ENCODE data around the gene DPPA4. TPM values are rescaled to one million over a fixed set of nuclear protein-coding genes. Genes with fewer than 3 reads are reported as not detected.
A peak's percentile ranks its signal among the peaks of the same experiment; 100 is the strongest.

The DPPA4 gene
- total RNA-seq, 1 donor from 2014 or later, result not detected

DNA sequence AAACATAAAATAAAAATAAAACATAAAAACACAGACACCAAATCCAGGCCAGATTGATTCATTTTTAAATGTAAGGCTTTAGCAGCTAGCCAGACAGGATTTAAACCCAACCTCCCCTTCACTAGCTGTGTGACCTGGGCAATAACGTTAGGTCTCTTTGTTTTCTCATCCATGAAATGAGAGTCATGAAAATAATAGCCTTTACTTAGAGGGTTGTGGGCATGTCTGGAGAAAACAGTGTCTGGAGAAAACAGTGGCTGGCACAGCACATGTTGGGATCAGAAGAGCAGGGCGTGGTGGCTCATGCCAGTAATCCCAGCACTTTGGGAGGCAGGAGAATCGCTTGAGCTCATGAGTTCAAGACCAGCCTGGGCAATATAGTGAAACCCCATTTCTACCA lies 1.9 kb upstream of the DPPA4 start:
- TF ChIP-seq, protein P1, sequence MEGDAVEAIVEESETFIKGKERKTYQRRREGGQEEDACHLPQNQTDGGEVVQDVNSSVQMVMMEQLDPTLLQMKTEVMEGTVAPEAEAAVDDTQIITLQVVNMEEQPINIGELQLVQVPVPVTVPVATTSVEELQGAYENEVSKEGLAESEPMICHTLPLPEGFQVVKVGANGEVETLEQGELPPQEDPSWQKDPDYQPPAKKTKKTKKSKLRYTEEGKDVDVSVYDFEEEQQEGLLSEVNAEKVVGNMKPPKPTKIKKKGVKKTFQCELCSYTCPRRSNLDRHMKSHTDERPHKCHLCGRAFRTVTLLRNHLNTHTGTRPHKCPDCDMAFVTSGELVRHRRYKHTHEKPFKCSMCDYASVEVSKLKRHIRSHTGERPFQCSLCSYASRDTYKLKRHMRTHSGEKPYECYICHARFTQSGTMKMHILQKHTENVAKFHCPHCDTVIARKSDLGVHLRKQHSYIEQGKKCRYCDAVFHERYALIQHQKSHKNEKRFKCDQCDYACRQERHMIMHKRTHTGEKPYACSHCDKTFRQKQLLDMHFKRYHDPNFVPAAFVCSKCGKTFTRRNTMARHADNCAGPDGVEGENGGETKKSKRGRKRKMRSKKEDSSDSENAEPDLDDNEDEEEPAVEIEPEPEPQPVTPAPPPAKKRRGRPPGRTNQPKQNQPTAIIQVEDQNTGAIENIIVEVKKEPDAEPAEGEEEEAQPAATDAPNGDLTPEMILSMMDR (conservative IDR thresholded peaks at IDR 0.05; ENCODE audit: low read depth, low read length), result no peak
- DNase-seq (ENCODE audit: low read depth), result no peak
- no peak overlapping the region for H3K4me3 ChIP-seq (ENCODE audit: low read depth, low read length)

GRCh38 chr3:109338322-109338721 lies 976 bp upstream of the DPPA4 start:
- no peak overlapping the region for H3K4me3 ChIP-seq (ENCODE audit: low read depth, low read length)
- TF ChIP-seq, protein P1 (conservative IDR thresholded peaks at IDR 0.05; ENCODE audit: low read depth, low read length), result no peak
- DNase-seq (ENCODE audit: low read depth), result no peak

DNA sequence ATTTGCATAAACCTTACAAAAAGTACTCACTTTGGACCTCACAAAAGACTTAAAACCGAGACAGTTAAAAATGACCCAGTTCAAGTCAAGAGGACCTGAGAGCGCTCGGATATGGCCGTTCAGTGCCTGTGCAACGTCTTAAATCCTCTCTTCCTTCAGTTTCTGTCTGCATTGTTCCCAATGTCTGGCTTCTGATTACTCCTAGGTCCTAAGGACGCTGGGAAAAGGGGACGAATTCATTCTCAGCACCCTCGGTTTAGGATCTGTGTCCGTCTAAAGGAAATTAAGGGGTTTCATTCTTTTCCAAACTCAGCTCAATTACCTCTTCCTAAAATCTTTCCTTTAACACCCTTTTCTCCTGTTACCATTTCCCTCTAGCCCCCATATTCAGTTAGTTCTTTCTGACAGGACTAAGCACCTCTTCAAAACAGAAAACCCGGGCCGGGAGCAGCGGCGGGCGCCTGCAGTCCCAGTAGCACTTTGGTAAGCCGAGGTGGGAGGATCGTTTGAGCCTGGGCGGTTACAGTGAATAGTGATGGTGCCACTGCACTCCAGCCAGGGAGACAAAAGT lies 970 bp downstream of the DPPA4 start:
- DNase-seq (ENCODE audit: low read depth), result no peak
- TF ChIP-seq, protein P1 (conservative IDR thresholded peaks at IDR 0.05; ENCODE audit: low read depth, low read length), result no peak
- H3K4me3 ChIP-seq (ENCODE audit: low read depth, low read length), result peak overlapping the region; percentile 43

GRCh38 chr3:109334572-109334971 lies 2.8 kb downstream of the DPPA4 start:
- H3K4me3 ChIP-seq (ENCODE audit: low read depth, low read length), result no peak overlapping the region
- DNase-seq (ENCODE audit: low read depth), result no peak
- TF ChIP-seq, protein P1 (conservative IDR thresholded peaks at IDR 0.05; ENCODE audit: low read depth, low read length), result no peak

GRCh38 chr3:109331692-109332091 lies 5.7 kb downstream of the DPPA4 start:
- TF ChIP-seq, protein P1 (conservative IDR thresholded peaks at IDR 0.05; ENCODE audit: low read depth, low read length), result no peak
- no peak overlapping the region for H3K4me3 ChIP-seq (ENCODE audit: low read depth, low read length)
- DNase-seq (ENCODE audit: low read depth), result no peak

- TF ChIP-seq, protein P1 (conservative IDR thresholded peaks at IDR 0.05; ENCODE audit: low read depth, low read length), result no peak
- no peak overlapping the region for H3K4me3 ChIP-seq (ENCODE audit: low read depth, low read length)
- DNase-seq (ENCODE audit: low read depth), result no peak
Measured at GRCh38 chr3:109330405-109330804, 6.9 kb downstream of the DPPA4 start.

- no peak for DNase-seq (ENCODE audit: low read depth)
- no peak overlapping the region for H3K4me3 ChIP-seq (ENCODE audit: low read depth, low read length)
- TF ChIP-seq, protein P1 (conservative IDR thresholded peaks at IDR 0.05; ENCODE audit: low read depth, low read length), result no peak
Measured at GRCh38 chr3:109328202-109328601, 9.1 kb downstream of the DPPA4 start.

All from epithelial cell of proximal tubule (primary cell).